Measurements from ENCODE around the gene DNAL4.

DNAL4 gene

DNA sequence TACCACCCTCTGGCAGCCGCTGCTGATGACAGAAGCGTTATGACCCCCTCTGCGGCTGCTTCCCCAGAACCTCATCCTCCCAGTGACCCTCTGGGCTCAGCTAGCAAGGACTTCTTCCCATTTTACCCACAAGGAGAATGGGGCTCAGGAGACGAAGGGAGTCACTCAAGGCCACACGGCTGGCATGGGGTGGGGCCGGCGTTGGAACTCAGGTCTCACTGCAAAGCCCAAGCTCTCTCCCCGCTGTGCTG lies 21.4 kb downstream of the DNAL4 start:
- H3K9me3 ChIP-seq: no peaks in the 10 kb centered on the region
- in situ Hi-C loops (cut with MboI; ENCODE audit: low sequenced_read_pairs): no loop called here
- no peaks in the 10 kb centered on the region for H3K4me1 ChIP-seq
- H3K27me3 ChIP-seq (ENCODE audit: low read depth): no peaks in the 10 kb centered on the region
- no peak overlapping the region for H3K4me3 ChIP-seq
- H3K36me3 ChIP-seq (replicated peaks): no peaks in the 10 kb centered on the region
- no peak for DNase-seq (ENCODE audit: low spot score in 2 of 2)

DNA sequence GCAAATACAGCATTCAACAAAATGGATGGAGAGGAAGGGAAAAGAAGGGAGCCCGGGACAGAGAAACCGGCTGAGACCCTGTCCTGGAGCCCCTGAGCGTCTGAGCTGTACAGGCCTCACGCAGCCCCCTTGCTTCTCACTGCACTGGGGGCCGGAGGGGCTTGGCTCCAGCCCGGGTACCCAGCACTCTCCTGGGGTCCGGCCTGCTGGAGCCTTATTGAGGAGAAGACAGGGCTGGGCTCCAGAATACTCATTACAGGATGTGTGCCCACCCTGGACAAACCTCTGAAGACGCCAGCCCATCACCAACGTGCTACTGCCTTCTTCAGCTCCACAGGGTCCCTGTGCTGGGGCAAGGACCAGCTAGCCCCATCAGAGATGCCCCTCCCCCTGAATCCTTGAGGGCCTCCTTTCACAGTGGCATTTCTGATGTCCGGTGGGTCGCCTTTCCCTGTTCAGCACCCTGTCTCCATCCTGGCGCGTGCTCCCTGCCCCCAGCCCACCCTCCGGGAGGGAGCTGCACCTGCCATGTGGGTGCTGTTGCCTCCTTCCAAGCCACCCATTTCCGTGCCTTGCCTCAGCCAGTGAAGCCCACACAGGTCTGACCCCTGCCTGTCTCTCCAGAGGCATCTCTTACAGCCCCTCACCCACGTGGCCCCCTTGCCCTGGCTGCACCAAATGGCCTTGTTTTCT lies 23.5 kb downstream of the DNAL4 start:
- Histone ChIP-seq H3K9me3 (no peaks in the 10 kb centered on the region), H3K36me3 (replicated peaks) (no peaks in the 10 kb centered on the region), H3K4me3 (no peak overlapping the region), H3K27me3 (ENCODE audit: low read depth) (no peaks in the 10 kb centered on the region), H3K4me1 (no peaks in the 10 kb centered on the region)
- DNase-seq (ENCODE audit: low spot score in 2 of 2): no peak
- in situ Hi-C loops (cut with MboI; ENCODE audit: low sequenced_read_pairs): no loop called here

DNA sequence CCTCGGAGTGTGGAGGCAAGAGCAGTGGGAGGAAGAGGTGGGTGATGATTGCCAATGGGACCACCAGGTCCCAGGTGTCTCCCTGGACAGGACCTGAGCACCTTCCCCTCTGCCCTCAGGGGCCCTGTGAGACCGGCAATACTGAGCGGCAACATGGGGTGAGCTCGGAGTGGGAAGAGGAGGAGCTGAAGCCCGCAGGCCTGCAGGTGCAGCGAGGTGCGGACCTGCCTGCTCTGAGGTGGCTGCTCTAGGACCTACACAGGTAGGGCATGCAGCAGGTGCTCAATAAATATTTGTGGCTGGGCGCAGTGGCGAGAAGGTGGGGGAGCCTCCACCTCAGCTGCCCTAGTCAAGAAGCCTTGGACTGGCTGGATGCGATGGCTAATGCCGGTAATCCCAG lies 25.9 kb downstream of the DNAL4 start:
- Histone ChIP-seq H3K36me3 (replicated peaks) (no peaks in the 10 kb centered on the region), H3K4me1 (no peaks in the 10 kb centered on the region), H3K9me3 (no peaks in the 10 kb centered on the region), H3K4me3 (no peak overlapping the region), H3K27me3 (ENCODE audit: low read depth) (no peaks in the 10 kb centered on the region)
- DNase-seq (ENCODE audit: low spot score in 2 of 2): no peak
- in situ Hi-C loops (cut with MboI; ENCODE audit: low sequenced_read_pairs): no loop called here

DNA sequence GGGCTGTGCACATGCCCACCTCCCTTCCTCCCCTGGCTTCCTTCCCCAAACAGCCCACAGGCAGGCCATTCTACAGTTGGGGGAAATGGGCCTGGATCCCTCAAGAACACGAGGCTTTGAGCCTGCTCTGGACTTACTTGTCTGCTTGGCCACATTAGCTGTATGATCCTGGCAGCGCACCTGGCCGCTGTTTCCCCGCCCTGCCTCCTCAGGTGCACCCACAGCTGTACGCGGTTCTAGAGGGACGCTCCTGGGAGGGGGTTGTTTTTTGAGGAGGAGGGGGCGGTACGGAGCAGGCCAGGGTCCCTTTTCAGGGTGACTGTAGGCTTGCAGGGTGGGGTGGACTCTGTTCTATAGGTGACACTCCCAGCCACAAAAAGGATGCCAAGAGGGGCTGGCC lies 26.6 kb downstream of the DNAL4 start:
- no peak overlapping the region for H3K4me3 ChIP-seq
- H3K4me1 ChIP-seq: no peaks in the 10 kb centered on the region
- DNase-seq (ENCODE audit: low spot score in 2 of 2): no peak
- H3K27me3 ChIP-seq (ENCODE audit: low read depth): no peaks in the 10 kb centered on the region
- H3K36me3 ChIP-seq (replicated peaks): no peaks in the 10 kb centered on the region
- in situ Hi-C loops (cut with MboI; ENCODE audit: low sequenced_read_pairs): no loop called here
- no peaks in the 10 kb centered on the region for H3K9me3 ChIP-seq

DNA sequence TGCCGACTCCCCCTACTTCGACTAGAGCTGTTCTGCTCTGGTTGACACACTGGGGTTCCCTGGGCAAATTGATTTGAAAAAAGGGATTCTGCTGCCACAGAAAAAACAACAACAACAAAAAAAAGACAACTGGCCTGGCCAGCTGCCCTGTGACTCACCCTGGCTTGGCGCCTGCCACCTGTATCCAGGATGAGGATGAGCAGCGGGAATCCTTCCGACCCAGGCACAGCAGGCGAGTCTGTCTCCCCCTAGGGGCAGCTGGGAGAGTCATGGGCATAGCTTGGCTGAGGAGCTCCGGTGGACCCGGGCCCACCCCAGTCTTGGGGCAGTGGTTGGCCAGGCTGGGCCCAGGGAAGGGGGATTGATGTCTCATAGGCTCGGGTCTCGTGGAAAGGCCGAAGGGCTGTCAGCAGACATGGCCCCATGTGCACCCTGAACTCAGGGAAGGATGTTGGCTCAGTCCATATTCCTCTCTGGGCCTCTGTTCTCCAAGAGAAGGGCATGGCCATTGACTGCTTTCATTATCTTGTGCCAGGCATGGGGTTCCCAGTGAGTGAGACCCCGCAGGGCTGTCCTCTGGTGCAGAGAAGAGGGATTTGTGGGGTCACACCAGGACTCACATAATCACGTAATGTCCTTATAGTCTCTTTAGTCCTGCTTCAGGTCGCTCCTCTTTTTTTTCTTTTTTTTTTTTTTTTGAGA lies 27.7 kb downstream of the DNAL4 start:
- in situ Hi-C loops (cut with MboI; ENCODE audit: low sequenced_read_pairs): no loop called here
- DNase-seq (ENCODE audit: low spot score in 2 of 2): peak; percentile 41 to 81

DNA sequence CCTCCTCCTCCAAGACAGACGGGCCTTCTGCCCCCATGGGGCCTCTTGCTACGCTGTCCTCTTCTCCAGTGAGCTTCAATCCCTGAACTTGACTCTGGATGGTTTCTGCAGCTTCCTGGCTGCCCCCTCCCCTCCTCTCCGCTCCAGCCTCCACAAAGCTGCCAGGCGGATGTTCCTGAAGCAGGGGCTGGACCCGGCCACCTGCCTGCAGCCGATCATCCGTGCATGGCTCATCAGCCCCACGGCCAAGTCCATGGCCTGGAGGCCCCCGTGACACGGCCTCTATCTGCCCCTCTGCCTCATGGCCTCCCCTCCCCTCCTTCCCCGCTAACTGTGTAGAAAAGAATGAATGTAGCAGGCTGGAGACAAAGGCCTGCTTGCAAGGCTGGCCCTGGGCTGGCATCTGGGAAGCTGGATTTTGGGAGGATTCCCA lies 31.4 kb downstream of the DNAL4 start:
- in situ Hi-C loops (cut with MboI; ENCODE audit: low sequenced_read_pairs): no loop called here
- H3K4me3 ChIP-seq: no peak overlapping the region
- no peaks in the 10 kb centered on the region for H3K36me3 ChIP-seq (replicated peaks)
- DNase-seq (ENCODE audit: low spot score in 2 of 2): no peak
- H3K27me3 ChIP-seq (ENCODE audit: low read depth): no peaks in the 10 kb centered on the region
- H3K9me3 ChIP-seq: no peaks in the 10 kb centered on the region
- H3K4me1 ChIP-seq: peaks cover under 1% of the 10 kb centered on the region; the same call in 1 of the 2 replicates

More for the DNA sequence above, 27.7 kb downstream of the DNAL4 start:
- Histone ChIP-seq H3K4me1 (no peaks in the 10 kb centered on the region), H3K4me3 (no peak overlapping the region), H3K27me3 (ENCODE audit: low read depth) (no peaks in the 10 kb centered on the region), H3K36me3 (replicated peaks) (no peaks in the 10 kb centered on the region), H3K9me3 (no peaks in the 10 kb centered on the region)

DNA sequence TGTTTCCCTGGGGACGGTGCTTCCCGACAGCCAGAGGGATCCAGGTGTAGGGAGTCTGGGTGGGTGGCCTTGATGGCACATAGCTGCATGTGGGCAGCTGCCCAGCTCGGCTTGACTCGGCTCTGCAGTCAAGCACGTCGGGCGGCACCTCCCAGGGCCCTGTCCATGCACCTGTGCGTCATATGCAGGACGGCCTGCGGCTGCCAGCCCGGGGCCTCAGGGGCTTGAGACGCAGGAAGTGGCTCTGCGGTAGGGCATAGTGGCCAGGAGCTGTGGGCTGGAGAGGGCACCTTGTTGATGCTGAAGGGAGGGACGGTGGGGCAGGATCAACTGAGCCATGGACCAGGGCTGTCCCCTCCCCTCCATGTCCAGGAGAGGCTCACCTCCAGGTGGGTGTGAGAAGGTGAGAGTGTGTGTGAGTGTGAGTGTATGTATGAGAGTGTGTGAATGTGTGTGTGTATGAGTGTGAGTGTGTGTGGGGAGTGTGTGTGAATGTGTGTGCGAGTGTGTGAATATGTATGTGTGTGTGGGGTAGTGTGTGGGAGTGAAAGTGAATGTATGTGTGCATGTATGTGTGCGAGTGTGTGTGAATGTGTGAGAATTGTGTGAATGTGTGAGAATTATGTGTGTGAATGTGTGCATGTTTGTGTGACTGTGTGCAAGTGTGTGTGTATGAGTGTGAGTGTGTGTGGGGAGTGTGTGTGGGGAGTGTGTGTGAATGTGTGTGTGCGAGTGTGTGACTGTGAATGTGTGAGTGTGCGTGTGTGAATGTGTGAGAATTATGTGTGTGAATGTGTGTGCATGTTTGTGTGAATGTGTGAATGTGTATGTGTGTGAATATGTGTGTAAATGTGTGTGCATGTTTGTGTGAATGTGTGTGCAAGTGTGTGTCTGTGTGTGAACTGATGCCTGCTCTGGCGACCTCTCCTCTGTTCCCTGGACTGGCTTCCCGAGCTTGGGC lies 32.5 kb downstream of the DNAL4 start:
- H3K9me3 ChIP-seq: no peaks in the 10 kb centered on the region
- in situ Hi-C loops (cut with MboI; ENCODE audit: low sequenced_read_pairs): no loop called here
- H3K4me1 ChIP-seq: peaks cover 11% of the 10 kb centered on the region
- no peaks in the 10 kb centered on the region for H3K27me3 ChIP-seq (ENCODE audit: low read depth)
- no peak for DNase-seq (ENCODE audit: low spot score in 2 of 2)
- H3K36me3 ChIP-seq (replicated peaks): no peaks in the 10 kb centered on the region
- H3K4me3 ChIP-seq: no peak overlapping the region

DNA sequence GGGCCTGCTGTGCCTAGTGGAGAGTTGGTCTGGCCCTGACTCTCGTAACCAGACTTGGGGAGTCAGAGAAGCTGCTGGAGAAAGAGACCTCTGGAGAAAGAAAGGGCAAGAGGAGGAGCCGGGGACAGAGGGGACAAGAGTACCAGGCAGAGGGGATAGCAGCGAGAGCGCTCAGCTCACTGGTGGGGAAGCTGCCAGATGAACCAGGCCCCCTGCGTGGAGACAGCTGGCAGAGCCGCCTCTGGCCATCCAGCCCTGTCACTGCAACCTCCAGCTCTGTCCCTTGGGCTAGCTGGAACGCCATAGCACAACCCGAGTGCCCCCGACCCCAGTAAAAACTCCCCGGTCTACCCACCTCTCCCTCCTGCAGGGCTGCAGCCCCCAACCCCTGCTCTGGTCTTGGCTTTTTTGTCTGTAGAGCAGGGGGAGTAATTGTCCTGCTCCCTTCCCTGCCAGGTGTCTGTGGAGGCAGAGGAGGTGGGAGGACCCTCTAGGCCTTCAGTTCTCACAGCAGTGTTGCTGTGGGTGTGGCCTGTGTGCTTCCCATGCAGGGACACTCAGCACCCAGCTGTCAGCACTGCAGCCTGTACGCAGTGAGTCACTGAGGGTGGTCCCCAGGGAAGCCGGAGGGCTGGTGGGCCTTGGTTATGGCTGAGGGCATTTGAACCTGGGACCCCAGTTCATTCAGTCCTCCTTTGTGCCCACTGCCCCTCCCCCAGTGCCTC lies 33.3 kb downstream of the DNAL4 start:
- no peak for DNase-seq (ENCODE audit: low spot score in 2 of 2)
- Histone ChIP-seq H3K4me1 (peaks cover 14% of the 10 kb centered on the region), H3K4me3 (no peak overlapping the region), H3K27me3 (ENCODE audit: low read depth) (no peaks in the 10 kb centered on the region), H3K36me3 (replicated peaks) (no peaks in the 10 kb centered on the region), H3K9me3 (no peaks in the 10 kb centered on the region)
- in situ Hi-C loops (cut with MboI; ENCODE audit: low sequenced_read_pairs): no loop called here

DNA sequence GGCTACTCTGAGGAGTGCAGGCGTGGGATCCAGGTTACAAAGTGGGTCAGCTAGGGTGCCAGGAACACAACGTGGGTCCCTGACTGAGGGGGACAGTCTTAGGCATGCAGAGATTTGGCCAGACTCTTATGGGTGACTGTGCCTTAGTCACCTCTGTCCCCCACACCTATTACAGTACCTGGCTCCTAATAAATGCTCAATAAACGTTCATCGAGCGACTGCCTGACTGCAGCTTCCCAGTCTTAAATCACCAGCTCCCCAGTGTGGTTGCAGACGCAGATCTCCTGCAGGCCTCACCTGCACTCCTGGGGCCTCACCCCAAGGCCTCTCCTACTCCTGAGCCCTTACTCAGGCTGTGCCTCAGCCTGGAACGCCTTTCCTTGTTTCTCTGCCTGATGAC lies 34.9 kb downstream of the DNAL4 start:
- in situ Hi-C loops (cut with MboI; ENCODE audit: low sequenced_read_pairs): no loop called here
- Histone ChIP-seq H3K27me3 (ENCODE audit: low read depth) (no peaks in the 10 kb centered on the region), H3K4me3 (no peak overlapping the region), H3K9me3 (no peaks in the 10 kb centered on the region), H3K4me1 (peaks cover 18% of the 10 kb centered on the region), H3K36me3 (replicated peaks) (no peaks in the 10 kb centered on the region)
- DNase-seq (ENCODE audit: low spot score in 2 of 2): no peak

DNA sequence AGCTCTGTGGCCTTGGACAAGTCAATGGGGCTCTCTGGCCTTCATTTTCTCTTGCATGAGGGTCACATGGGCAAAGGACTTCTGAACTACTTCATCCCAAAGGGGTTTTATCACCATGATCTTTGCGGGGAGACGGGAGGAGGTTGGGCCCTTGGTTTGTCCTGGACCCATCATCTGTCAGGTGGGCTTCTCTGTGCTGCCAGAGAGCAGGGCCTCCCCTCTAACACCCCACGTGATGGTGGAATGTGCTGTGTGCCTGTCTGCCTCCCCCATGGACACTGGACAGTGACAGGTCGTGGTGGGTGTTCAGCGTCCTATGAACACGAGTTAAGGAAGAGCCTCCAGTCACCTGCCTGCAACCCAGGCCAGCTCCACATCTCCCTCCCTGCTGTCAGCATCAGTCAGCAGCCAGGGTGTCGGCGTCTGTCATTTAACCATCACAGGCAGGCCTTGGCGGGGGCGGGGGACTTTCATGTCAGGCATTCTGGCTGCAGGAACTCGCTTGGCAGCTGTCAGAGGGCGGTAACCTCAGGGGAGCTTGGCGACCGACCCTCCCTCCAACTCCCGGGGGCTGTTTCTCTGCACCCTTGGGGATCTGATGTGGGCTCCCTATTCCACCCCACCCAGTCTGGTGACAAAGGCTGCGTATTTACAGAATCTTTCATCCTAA lies 35.5 kb downstream of the DNAL4 start:
- Histone ChIP-seq H3K9me3 (no peaks in the 10 kb centered on the region), H3K4me3 (no peak overlapping the region), H3K27me3 (ENCODE audit: low read depth) (no peaks in the 10 kb centered on the region), H3K36me3 (replicated peaks) (no peaks in the 10 kb centered on the region; the same call in 1 of the 2 replicates), H3K4me1 (peaks cover 19% of the 10 kb centered on the region)
- in situ Hi-C loops (cut with MboI; ENCODE audit: low sequenced_read_pairs): no loop called here
- DNase-seq (ENCODE audit: low spot score in 2 of 2): no peak

DNA sequence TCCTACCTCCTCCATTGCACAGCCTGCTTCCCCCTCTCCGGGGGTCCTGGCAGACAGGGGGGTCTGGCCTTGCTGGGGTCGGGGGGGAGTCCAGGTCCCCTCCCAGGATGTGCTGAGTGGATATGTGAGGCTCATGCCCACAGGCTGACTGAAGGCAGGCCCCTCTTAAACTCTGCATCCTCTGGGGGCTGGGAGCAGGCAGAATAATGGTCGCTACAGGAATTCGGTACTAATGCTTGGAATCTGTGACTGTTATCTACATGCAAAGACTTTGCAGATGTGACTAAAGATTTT lies 36.5 kb downstream of the DNAL4 start:
- DNase-seq (ENCODE audit: low spot score in 2 of 2): no peak
- Histone ChIP-seq H3K4me1 (peaks cover 19% of the 10 kb centered on the region), H3K4me3 (no peak overlapping the region), H3K27me3 (ENCODE audit: low read depth) (no peaks in the 10 kb centered on the region), H3K9me3 (no peaks in the 10 kb centered on the region), H3K36me3 (replicated peaks) (peaks cover 3% of the 10 kb centered on the region)
- in situ Hi-C loops (cut with MboI; ENCODE audit: low sequenced_read_pairs): no loop called here

DNA sequence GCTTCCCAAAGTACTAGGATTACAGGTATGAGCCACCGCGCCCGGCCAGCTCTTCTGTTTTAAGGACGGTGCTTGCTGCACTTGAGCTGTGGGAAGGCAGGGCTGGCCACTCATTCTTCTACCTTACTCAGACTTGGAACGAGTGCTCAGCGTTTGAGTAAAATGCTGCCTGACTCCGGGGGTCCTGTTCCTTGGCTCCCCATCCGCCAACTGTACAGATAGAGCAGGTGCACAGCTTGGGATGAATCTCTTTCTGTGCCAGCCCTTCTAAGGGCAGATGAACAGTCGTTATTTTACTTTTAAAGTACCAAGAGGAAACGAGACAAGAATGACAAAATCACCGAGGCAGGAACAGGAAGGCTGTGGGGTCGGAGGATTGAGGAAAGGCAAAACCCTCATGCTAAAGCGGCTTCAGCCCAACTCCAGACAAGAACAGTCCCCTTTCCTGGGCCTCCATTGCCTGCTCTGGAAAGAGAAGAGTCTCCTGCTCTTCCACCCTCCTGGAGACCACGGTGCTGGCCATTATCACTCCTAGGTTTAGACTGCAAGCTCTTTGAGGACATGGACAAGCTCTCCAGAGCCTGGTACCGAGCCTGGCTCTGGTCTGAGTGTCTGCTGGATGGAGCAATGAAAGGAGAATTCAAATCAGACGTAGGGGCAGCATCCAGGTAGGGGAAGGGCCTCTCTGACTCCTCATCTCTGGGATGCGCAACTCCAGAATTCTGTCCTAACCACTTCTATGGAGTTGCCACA lies 37.1 kb downstream of the DNAL4 start:
- no peaks in the 10 kb centered on the region for H3K9me3 ChIP-seq
- peak overlapping the region; percentile 56 for H3K4me3 ChIP-seq
- H3K27me3 ChIP-seq (ENCODE audit: low read depth): no peaks in the 10 kb centered on the region
- in situ Hi-C loops (cut with MboI; ENCODE audit: low sequenced_read_pairs): no loop called here
- peaks cover 19% of the 10 kb centered on the region for H3K4me1 ChIP-seq
- DNase-seq (ENCODE audit: low spot score in 2 of 2): no peak
- peaks cover 9% of the 10 kb centered on the region for H3K36me3 ChIP-seq (replicated peaks)
